Measurements from ENCODE around the gene AGAP1. TPM values are rescaled to one million over a fixed set of nuclear protein-coding genes. Genes with fewer than 3 reads are reported as not detected.
A peak's percentile ranks its signal among the peaks of the same experiment; 100 is the strongest.

Gene AGAP1
- total RNA-seq, 1 experiment from 2014 or later, result 25.8 TPM

DNA sequence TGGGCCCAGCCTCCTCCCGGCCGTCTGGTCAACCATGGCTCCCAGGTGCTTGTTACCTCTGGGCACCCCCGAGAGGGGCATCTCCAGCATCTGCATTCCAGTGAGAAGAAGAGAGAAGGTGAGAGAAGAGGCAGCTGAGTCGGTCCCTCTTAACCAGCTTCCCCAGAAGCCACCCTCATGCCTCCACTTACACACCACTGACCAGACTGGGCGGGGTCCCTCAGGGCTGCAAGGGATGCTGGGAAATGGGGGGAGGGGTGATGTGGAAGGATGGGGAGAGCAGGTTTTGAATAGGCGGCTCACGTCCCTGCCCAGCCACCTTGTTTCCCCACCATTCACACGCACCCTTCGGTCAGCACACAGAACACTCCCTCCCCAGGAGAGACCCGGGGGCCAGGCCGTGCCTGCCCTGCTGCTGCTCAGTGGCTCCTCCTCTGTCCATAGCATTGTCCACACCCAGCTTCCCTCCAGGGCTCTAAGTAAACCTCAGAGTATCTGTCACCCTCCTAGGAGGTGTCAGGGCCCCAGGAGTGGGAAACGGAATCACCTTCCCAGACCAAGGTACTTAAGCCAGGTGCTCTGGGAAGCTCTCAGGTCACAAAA lies 639.7 kb downstream of the AGAP1 start:
- Histone ChIP-seq H3K79me1 (ENCODE audit: insufficient read depth, low read depth, low read length, poor library complexity, severe bottlenecking) (no peaks in the 10 kb centered on the region), H3K27me3 (ENCODE audit: insufficient read depth, low read length) (no peaks in the 10 kb centered on the region), H3T11ph (ENCODE audit: low read length) (no peak overlapping the region), H3K9me3 (ENCODE audit: control insufficient read depth, low read depth, low read length) (no peaks in the 10 kb centered on the region), H2BK120ac (ENCODE audit: low read depth, low read length, poor library complexity, severe bottlenecking) (no peak overlapping the region), H2BK5ac (ENCODE audit: insufficient read length, low read length) (no peak overlapping the region), H4K91ac (ENCODE audit: insufficient read length, low read depth, low read length) (no peak overlapping the region), H2AFZ (ENCODE audit: low read length) (no peak overlapping the region), H3K18ac (ENCODE audit: insufficient read length, low read depth, low read length) (no peak overlapping the region), H3K23ac (ENCODE audit: insufficient read length, low read depth, low read length) (no peak overlapping the region), H2BK12ac (ENCODE audit: insufficient read length, low read depth, low read length) (no peak overlapping the region), H3K4ac (ENCODE audit: low read depth, low read length) (no peak overlapping the region), H3K14ac (ENCODE audit: insufficient read depth, low read length) (no peak overlapping the region), H3K27ac (ENCODE audit: insufficient read length, low read depth, low read length) (no peak overlapping the region), H3K56ac (ENCODE audit: insufficient read length, low read depth, low read length) (no peak overlapping the region), H2BK15ac (ENCODE audit: low read depth, low read length) (no peak overlapping the region), H3K9ac (ENCODE audit: extremely low read depth, insufficient read length, low read length) (no peak overlapping the region), H4K8ac (replicated peaks; ENCODE audit: insufficient read length, low read depth, low read length) (no peak overlapping the region), H4K20me1 (ENCODE audit: control insufficient read depth, insufficient read depth, insufficient read length) (no peaks in the 10 kb centered on the region), H4K5ac (ENCODE audit: insufficient read length, low read depth, low read length) (no peak overlapping the region), H3K4me2 (ENCODE audit: insufficient read depth, insufficient read length, low read length) (no peak overlapping the region), H3K79me2 (ENCODE audit: insufficient read depth, low read length) (no peaks in the 10 kb centered on the region), H3K4me1 (ENCODE audit: insufficient read depth, low read length) (peaks cover 6% of the 10 kb centered on the region; the same call in 1 of the 2 replicates), H2BK20ac (ENCODE audit: low read depth, low read length, poor library complexity, severe bottlenecking) (no peak overlapping the region), H2AK5ac (ENCODE audit: insufficient read length, low read length) (no peak overlapping the region), H3K23me2 (ENCODE audit: insufficient read length, low read depth, low read length, poor library complexity, severe bottlenecking) (no peaks in the 10 kb centered on the region)
- H3K27me3 Mint-ChIP-seq (ENCODE audit: low read depth), result peaks cover 1% of the 10 kb centered on the region
- no peak for DNase-seq
- H3K27ac Mint-ChIP-seq, result peak overlapping the region in 1 of 3 experiments; percentile 29; a peak in 1 of 7 replicates
- peaks cover 13 to 17% of the 10 kb centered on the region in 2 experiments; a peak in 3 of 4 replicates for H3K4me1 Mint-ChIP-seq
- no peak overlapping the region for H3K4me3 Mint-ChIP-seq
- WGBS (ENCODE audit: extremely low coverage, insufficient read length, low lambda C conversion rate), result no CpG with 5 or more reads among the region's 12 CpGs
- TF ChIP-seq, protein P1, sequence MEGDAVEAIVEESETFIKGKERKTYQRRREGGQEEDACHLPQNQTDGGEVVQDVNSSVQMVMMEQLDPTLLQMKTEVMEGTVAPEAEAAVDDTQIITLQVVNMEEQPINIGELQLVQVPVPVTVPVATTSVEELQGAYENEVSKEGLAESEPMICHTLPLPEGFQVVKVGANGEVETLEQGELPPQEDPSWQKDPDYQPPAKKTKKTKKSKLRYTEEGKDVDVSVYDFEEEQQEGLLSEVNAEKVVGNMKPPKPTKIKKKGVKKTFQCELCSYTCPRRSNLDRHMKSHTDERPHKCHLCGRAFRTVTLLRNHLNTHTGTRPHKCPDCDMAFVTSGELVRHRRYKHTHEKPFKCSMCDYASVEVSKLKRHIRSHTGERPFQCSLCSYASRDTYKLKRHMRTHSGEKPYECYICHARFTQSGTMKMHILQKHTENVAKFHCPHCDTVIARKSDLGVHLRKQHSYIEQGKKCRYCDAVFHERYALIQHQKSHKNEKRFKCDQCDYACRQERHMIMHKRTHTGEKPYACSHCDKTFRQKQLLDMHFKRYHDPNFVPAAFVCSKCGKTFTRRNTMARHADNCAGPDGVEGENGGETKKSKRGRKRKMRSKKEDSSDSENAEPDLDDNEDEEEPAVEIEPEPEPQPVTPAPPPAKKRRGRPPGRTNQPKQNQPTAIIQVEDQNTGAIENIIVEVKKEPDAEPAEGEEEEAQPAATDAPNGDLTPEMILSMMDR (conservative IDR thresholded peaks at IDR 0.05), result peak; percentile 50
- H3K9me3 Mint-ChIP-seq, result no peaks in the 10 kb centered on the region
- H3K36me3 Mint-ChIP-seq (ENCODE audit: insufficient read depth in 1 of 3, low read depth in 3 of 3), result 0 out of 7 replicates have a peak, but pooled peaks cover 0 to 3% (median 0%) of the 10 kb centered on the region in 3 experiments

Data from H9 (cell line).